DND-41 (cell line): ENCODE measurements around the gene SMIM21.

Experiments used
- EZH2 ChIP-seq: IDR thresholded peaks from 3 replicates; pipeline ENCODE4 v1.6.1; 2012; ENCODE audit warnings: borderline replicate concordance, low read depth, mild to moderate bottlenecking, moderate library complexity, low read length, inconsistent platforms; ENCODE audit not compliant: severe bottlenecking
- TF ChIP-seq, protein P1 (sequence below): IDR thresholded peaks from 2 replicates; pipeline ENCODE4 v1.5.1; 2012; ENCODE audit warnings: borderline replicate concordance, low read length, moderate library complexity, mild to moderate bottlenecking; ENCODE audit not compliant: poor library complexity, severe bottlenecking; ENCODE audit errors: extremely low read depth

DNA sequence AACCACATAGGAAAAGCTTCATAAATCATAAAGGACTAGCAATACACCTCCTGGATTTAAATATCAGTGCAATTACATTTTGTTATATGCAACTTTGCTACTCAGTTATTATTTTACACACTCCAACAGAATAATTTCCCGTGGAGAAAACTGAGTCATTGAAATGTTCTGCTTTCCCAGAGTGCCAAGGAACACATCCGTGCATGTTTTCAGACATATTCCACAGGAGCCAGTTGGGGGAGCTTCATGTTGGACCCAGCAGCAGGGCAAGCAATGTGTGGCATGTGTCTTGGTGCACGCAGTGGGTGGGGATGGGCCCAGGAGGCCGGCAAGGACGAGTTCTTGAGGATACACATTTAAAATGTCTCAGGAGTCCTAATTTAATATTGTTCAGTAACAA lies 14.4 kb upstream of the SMIM21 start:
- TF ChIP-seq, protein P1, sequence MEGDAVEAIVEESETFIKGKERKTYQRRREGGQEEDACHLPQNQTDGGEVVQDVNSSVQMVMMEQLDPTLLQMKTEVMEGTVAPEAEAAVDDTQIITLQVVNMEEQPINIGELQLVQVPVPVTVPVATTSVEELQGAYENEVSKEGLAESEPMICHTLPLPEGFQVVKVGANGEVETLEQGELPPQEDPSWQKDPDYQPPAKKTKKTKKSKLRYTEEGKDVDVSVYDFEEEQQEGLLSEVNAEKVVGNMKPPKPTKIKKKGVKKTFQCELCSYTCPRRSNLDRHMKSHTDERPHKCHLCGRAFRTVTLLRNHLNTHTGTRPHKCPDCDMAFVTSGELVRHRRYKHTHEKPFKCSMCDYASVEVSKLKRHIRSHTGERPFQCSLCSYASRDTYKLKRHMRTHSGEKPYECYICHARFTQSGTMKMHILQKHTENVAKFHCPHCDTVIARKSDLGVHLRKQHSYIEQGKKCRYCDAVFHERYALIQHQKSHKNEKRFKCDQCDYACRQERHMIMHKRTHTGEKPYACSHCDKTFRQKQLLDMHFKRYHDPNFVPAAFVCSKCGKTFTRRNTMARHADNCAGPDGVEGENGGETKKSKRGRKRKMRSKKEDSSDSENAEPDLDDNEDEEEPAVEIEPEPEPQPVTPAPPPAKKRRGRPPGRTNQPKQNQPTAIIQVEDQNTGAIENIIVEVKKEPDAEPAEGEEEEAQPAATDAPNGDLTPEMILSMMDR: no peak
- TF ChIP-seq EZH2: no peak
